Embryonic facial prominence (tissue), 1 donor: Measurements from ENCODE around the gene BPIFB3.

Experiments used
- DNase-seq: peaks from one replicate; pipeline ENCODE4 v3.0.0-alpha.2; 2016; ENCODE audit errors: extremely low spot score

The BPIFB3 gene

GRCh38 chr20:33062105-33062824, 8.6 kb downstream of the BPIFB3 start:
- no peak for DNase-seq

GRCh38 chr20:33062825-33063149, 9.1 kb downstream of the BPIFB3 start:
- no peak for DNase-seq

DNA sequence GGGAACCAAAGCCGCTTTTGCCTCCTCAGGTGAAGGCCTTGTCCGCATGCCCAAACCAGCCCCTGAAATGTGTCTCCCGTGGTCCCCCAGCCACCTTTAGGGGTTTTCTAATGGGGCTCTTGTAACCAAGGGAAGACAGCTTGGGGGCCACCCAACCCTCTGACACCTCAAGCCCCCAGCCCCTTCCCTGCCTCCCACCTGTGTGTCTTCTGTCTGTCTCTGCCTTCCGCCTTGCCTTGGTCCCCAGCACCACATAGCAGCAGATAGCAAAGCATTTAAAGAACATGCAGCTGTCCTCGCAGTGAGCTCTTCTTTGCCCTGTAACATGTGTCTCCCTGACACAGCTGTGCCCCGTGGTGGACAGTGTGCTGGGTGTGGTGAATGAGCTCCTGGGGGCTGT, 9.6 kb downstream of the BPIFB3 start:
- DNase-seq, result no peak

- DNase-seq, result no peak
Observed at GRCh38 chr20:33064572-33065287, 11.0 kb downstream of the BPIFB3 start.

DNA sequence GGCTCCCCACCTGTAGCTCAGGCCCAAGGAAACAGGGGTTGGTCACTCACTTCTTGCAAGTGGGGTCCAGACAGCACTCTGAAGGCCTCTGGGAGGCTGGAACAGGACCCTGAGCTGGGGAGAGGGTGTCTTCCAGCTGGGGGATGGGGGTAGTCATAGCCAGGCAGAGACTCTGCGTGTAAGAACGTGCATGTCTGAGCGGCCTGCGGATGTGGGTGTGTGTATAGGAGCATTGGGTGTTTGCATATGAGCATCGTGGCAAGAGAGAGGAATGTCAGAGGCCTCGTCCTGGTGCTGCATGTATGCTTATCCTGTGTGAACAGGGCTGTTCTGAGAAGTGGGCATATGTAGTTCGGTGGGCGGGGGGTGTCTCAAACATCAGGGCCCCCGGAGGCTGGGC, 12.1 kb downstream of the BPIFB3 start:
- DNase-seq, result no peak

DNA sequence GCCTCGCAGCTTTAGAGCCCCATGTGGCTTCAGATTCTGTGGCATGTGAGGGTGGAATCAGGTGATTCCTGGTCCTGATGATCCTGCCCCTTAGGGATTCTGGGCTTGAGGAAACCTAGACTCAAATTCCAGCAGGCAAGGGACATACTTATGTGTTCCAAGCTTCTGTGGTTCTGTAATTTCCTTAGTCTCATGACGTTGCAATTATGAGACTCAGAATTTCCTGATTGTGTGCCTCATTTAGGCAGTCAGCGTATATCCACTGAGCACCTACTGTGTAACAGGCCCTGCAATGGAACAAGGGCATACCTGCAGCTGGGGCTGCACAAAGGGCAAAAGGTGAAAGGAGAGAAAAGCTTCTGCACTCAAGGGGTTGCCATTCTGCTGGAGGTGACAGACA, 14.1 kb downstream of the BPIFB3 start:
- no peak for DNase-seq

GRCh38 chr20:33068251-33068939, 14.7 kb downstream of the BPIFB3 start:
- no peak for DNase-seq

DNA sequence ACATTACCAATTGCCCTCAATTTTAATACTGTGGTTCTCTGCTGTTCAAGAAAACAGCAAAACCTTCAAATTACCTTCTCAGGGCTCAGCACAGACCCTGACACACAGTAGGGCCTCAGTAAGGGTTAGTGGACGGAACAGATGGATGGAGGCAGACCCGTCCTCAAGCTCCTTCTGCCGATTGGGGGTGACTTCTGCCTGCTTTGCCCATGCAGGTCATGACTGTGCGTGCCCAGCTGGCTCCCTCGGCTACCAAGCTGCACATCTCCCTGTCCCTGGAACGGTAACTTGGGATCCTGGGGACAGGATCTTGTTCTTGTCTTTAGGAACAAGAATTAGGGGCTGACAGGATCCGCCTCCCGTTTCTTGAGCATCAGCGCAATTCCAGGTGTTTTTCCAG, 16.0 kb downstream of the BPIFB3 start:
- no peak for DNase-seq

GRCh38 chr20:33070111-33071053, 16.7 kb downstream of the BPIFB3 start:
- DNase-seq, result no peak

DNA sequence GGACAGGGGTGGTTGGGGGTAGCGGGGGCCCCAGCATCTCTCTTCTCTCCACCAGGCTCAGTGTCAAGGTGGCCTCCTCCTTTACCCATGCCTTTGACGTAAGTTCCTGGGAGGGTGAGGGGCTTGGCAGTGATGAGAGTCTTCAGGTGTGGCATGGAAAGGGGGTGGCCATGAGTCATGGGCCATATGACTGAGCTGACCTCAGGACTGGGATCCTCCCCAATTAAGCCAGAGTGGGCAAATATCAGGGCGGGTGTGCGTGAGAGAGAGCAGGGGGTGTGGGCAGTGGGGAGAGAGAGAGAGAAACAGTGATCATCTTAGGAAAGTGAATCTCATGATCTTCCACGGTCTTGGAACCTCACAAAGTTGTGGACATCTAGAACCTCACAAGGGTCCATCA, 17.5 kb downstream of the BPIFB3 start:
- no peak for DNase-seq

- DNase-seq, result no peak
Observed at GRCh38 chr20:33072362-33072761, 18.7 kb downstream of the BPIFB3 start.

- no peak for DNase-seq
Observed at GRCh38 chr20:33072813-33073212, 19.1 kb downstream of the BPIFB3 start.

DNA sequence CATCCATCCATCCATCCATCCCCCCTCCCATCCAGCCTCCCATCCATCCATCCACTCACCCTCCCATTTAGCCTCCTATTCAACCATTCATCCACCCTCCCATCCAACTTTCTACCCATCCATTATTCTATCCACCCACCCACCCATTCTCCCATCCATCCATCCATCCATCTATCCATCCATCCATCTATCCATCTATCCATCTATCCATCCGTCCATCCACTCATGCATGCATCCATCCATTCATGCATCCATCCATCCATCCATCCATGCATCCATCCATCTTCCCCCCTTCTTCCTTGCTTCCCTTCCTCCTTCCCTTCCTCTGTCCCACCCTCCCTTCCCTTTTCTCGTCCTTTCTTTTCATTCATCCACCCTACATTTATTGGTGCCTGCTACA, 21.0 kb downstream of the BPIFB3 start:
- no peak for DNase-seq

- DNase-seq, result no peak
Observed at GRCh38 chr20:33075281-33075680, 21.6 kb downstream of the BPIFB3 start.

GRCh38 chr20:33076662-33077372, 23.1 kb downstream of the BPIFB3 start:
- DNase-seq, result no peak

GRCh38 chr20:33079259-33079658, 25.6 kb downstream of the BPIFB3 start, which contains the start of gene BPIFB4:
TSS of gene BPIFB4 (plus strand) at chr20:33079643. CDS start at chr20:33081527, 1,884 bp downstream.
- DNase-seq, result peak; percentile 16

GRCh38 chr20:33081411-33082154, 27.9 kb downstream of the BPIFB3 start:
- no peak for DNase-seq

DNA sequence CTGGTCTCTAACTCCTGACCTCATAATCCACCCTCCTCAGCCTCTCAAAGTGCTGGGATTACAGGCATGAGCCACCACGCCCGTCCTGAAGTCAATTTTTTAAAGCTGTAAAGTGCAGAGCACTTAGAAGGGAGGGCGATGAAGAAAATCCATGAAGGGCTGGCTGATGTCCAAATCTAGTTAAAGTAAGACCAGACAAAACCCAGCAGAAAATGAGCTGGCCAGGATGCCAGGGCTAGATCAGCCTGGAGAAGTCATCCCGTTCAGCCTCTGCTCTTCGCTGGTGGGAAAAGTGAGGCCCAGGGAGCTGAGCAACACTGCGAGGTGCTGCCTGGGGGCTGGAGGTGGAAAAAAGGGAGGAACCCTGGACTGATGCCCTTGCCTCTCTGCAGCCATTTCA, 28.8 kb downstream of the BPIFB3 start:
- DNase-seq, result no peak

- no peak for DNase-seq
Observed at GRCh38 chr20:33083544-33084340, 30.0 kb downstream of the BPIFB3 start.

DNA sequence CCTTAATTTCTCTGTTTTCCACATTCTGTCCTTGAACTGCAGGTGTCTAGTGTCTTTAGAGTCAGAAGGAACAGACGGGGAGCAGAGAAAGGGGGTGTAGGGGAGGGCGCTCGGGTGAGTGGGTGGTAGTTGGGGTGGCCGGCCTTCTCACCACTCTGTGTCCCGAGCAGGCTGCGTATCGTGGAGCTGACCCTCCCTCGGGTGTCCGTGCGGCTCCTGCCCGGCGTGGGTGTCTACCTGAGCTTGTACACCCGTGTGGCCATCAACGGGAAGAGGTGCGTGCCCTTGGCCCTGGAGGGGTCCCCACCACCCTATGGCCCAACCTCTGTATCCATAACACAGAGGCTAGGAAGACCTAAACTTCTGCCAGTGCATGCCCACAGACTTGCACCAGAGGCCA, 31.0 kb downstream of the BPIFB3 start:
- no peak for DNase-seq
